Cardiac fibroblast (primary cell): ENCODE results near the gene TMEM52.

Source experiments
- DNase-seq, 2 donors: peaks; one replicate each; pipeline versions ENCODE4 v3.0.0 to v3.0.0-alpha.2; 2010; ENCODE audit warnings: low read depth in 2 of 2
- H3K4me3 ChIP-seq, 2 donors: replicated peaks in 1 of 2; 1 replicate in 1 of 2; 2 replicates in 1 of 2; pipeline ENCODE4 v1.5.1; 2011; ENCODE audit warnings: low read depth in 2 of 2, low read length in 2 of 2, mild to moderate bottlenecking in 2 of 2, moderate library complexity in 1 of 2
- CTCF ChIP-seq: IDR thresholded peaks from one replicate; pipeline ENCODE4 v1.5.1; 2011; ENCODE audit warnings: low read depth, mild to moderate bottlenecking, low read length, inconsistent platforms

Gene TMEM52

GRCh38 chr1:1926886-1927660 lies 8.0 kb upstream of the TMEM52 start:
- no peak overlapping the region for H3K4me3 ChIP-seq
- DNase-seq = no peak
- TF ChIP-seq CTCF = no peak

GRCh38 chr1:1926346-1926811 lies 7.3 kb upstream of the TMEM52 start:
- H3K4me3 ChIP-seq = no peak overlapping the region
- no peak for TF ChIP-seq CTCF
- no peak for DNase-seq

- DNase-seq = no peak
- no peak overlapping the region for H3K4me3 ChIP-seq
- TF ChIP-seq CTCF = no peak
These were observed 6.6 kb upstream of the TMEM52 start for GRCh38 chr1:1925437-1926345.

DNA sequence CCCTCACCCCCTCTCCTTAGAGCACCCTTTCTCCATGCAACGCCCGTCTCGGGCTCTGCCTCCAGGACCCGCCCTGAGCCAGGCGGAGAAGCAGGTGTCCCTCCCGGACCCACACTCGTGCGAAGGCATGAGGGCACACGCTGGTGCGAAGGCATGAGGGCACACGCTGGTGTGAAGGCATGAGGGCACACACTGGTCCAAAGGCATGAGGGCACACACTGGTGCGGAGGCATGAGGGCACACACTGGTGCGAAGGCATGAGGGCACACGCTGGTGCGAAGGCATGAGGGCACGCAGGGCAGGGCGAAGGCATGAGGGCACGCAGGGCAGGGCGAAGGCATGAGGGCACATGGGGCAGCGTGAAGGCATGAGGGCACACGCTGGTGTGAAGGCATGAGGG lies 5.8 kb upstream of the TMEM52 start:
- TF ChIP-seq CTCF = no peak
- DNase-seq = no peak
- no peak overlapping the region for H3K4me3 ChIP-seq

DNA sequence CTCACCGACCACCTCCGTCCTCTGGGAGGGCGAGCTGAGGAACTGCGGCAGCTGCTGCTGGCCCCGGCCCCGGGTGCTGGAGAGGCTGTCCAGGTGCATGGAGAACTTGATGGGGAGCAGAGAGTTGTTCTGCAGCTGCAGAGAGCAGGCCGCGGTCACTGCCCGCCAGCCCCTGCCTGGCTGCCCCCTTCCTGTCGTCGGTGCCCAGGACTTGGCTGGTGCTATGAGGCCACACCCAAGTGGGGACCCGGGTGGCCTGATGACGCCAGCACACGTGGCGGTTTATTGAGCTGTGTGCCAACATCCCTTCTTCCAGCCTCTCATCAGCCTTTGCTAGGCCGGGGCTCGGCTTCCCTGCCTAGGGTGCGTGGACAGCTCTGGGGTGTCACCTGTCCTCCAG lies 5.3 kb upstream of the TMEM52 start:
- no peak for DNase-seq
- no peak overlapping the region for H3K4me3 ChIP-seq
- no peak for TF ChIP-seq CTCF

DNA sequence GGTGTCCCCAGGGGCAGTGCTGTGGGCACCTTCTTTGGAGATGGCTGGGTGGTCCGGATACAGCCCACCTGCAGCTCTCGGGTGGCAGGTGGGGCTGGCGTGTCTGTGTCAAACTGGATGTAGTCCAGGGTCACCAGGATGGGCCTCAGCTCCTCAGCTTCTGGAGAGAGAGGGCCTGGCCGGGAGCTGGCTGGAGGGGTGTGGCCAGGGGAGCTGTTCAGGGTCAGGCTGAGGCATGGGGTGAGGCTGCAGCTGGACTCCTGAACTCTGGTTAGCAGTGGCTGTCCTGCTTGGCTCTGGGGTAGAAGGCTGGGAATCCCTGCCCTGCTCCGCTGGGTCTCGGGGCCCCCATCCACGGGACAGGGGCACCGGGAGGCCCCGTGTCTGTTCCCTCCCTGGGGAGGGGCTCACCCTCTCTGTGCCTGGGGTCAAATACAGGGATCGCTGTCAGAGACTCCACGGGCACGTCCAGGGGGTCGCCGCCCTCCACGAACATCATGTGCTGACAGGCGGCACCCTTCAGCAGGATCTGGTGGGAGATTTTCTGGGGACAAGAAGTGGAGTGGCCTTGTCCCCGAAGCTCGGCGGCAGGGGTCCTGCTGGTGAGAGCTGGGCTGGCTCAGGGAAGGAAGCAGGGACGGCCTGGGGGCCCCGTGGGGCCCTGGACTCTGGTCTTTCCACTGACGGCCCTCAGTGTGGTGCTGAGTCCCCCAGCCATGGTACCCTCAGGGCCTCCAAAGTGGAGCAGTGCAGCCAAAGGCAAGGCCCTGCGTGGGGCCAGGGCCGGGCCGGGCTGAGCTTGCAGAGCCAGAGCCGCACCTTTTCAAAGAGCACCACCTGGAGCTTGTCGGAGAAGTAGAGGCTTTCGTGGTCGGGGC lies 4.1 kb upstream of the TMEM52 start:
- DNase-seq = no peak
- no peak overlapping the region for H3K4me3 ChIP-seq
- TF ChIP-seq CTCF = no peak
